GM21515 (cell line): ENCODE data around the gene GPR146.
A peak's percentile ranks its signal among the peaks of the same experiment; 100 is the strongest.

Experiments used
- ATAC-seq: cut with Tn5 transposase; IDR thresholded peaks from one replicate; pipeline ENCODE4 v1.9.1; 2021; ENCODE audit not compliant: unreplicated experiment

The GPR146 gene

DNA sequence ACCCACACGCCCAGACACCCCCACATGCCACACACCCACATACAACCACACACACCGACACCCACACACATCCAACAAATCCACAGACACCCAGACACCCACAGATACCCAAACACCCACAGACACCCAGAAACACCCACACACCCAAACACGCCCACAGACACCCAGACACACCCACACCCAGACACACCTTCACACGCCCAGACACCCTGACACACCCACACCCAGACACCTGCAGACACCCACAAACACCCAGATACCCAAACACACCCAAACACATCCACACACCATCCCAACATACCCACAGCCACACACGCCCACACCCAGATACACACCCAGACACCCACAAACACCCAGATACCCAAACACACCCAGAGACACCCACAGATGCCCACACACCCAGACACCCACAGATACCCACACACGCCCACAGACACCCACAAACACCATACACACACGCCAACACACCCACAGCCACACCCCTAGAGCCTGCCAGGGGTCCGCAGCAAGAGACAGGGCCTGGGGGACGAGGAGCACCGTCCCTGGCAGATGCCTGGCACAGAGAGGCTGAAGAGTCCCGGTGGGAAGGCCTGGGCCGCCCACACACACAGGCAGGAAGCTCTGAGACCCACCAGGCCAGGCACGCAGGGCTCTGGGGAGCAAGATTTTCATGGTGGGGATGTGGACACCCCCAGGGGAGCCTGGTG, 32.9 kb upstream of the GPR146 start:
- ATAC-seq: no peak

DNA sequence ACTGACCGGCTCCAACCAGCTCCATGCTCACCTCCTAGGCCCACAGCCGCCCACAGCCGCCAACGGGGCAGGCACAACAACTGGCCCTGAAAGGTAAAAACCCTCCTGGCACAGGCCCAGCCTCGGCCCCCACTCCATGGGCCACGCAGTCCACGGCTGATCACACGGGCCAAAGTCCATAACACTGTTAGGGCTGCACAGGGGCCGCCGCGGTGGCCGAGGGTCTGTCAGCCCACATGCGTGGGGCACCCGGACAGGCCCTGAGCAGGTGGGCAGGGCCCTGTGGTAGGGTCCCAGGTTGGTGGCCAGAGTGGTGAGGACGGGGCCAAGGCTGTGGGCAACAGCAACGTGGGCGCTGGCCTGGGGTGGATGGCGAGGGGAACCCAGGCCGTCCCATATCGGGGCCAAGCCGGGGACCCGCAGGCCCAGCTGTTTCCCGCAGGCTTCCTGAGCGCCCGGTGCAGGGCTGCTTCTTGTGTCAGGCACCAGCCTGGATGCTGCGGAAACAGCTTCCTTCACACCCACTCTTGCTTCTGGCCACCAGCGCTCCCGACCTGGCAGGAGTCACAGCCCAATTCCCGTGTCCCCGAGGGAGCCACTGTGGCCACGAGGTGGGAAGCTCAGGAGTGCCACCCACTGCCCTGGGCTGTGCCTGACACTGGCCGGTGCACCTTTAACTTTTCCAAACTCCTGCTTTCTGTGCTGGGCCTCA, 32.2 kb upstream of the GPR146 start:
- no peak for ATAC-seq

DNA sequence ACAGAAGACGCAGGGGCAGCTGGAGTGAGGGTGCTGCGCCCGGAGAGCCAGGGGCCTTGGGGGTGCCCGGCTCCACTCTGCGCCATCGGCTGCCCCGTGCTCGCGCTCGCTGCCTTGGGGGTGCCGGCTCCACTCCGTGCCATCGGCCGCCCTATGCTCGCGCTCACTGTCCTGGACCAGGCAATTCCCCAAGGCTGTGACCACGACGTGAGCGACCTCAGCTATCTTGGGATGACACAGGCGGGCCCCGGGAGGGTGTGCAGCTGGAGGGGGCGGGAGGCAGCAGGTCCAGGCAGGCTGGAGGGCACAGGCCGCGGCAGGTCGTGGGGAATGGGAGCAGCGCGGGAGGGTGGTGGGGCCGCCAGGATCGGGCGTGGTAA, 31.6 kb upstream of the GPR146 start:
- ATAC-seq: no peak

DNA sequence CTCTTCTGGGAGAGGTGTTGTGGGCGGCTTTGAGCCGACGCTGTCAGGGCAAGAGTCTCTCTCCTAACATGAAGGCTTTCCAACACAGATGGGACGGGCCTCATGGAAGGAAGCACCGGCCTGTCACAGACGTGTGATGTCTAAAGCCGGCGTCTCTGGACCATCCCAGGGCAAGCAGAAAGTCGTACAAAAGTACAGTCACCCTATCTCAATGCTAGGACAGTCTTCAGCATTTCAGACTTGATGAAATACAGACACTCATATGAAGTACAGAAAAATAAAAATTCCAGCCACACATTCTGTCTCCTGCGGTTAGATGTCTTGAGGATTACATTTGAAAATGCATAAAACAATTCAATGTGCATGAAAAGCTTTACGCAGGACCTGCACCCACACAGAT, 30.8 kb upstream of the GPR146 start:
- no peak for ATAC-seq

DNA sequence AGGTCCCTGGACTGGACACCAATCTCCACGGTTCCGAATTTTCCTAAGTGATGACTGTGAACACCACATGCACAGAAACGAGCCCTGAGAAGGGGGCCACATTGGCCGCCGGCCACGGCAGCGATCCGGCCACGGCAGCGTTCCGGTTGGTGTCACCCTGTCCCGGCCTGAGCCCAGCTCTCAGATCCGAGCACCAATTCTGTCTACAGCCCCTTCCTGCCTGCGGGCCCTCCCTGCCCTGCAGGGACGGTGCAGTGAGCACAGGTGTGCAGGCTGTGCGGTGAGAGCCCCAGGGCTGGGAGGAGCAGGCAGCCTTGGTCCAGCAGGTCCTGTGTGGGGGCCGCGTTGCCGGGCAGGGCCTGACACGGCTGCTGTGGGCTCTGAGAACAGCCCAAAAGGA, 29.7 kb upstream of the GPR146 start:
- no peak for ATAC-seq

DNA sequence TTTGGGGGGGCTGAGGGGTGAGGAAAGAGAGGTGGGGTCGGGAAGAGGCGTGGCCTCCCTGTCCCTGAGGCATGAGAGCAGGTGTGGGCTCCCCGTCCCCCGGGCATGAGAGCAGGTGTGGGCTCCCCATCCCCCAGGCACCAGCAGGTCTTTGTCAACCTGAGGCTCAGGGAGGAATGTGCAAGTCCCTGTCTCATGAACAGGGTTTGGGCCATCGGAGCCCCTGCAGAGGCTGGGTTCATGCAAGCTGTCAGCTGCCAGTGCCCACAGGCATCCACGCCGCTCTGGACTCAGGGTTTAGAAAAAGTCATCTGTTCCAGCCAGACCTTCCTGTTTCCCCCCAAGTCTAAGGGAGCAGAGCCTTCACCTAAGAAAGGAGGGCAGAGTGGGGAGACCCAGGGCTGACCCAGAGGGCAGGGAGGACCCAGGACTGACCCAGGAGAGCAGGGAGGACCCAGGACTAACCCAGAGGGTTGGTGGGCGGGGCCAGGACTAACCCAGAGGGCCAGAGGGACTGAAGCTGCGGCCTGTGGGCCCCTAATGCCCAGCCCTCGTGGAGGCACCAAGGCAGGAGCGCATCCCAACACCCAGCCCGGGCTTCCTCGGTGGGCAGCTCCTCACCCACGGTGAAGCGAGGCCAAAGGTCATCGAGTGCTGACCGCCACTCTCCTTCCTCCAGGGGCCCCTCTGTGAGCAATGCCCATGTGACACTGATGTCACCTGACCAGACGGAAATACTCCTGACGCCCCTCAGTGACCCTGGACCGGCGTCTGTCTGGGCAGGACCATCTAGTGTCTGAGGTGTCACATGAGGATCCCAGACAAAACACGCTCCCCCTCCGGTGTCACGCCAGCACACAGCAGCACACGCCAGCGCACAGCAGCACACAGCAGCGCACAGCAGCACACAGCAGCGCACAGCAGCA, 28.9 kb upstream of the GPR146 start:
- ATAC-seq: no peak

DNA sequence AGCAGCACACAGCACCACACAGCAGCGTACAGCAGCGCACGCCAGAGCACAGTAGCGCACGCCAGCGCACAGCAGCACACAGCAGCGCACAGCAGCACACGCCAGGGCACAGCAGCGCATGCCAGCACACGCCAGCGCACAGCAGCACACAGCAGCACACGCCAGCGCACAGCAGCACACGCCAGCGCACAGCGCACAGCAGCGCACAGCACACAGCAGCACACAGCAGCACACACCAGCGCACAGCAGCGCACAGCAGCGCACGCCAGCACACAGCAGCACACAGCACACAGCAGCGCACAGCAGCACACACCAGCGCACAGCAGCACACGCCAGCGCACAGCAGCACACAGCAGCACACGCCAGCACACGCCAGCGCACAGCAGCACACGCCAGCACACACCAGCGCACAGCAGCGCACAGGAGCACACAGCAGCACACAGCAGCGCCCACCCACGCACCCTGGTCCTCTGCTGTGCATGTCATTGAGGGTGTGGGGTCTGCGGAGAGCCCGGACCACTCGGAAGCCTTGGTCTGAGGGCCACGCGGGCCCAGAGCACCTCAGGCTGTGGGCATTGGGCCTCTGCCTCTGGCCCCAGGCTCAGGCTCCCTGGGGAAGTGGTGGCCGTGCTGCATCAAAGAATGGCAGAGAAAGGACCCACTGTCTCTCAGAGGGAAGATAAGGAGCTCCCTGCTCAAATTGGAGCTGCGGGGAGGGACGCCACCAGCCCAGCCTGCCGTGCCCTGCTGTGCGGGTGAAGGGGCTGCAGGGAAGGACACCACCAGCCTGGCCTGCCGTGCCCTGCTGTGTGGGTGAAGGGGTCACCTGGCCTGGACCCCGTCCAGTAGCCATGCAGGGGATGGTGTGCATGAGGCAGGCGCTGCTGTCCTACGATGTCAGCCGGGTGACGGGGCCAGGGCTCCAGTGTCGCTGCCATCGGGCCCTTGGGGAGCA, 27.5 kb upstream of the GPR146 start:
- ATAC-seq: no peak

DNA sequence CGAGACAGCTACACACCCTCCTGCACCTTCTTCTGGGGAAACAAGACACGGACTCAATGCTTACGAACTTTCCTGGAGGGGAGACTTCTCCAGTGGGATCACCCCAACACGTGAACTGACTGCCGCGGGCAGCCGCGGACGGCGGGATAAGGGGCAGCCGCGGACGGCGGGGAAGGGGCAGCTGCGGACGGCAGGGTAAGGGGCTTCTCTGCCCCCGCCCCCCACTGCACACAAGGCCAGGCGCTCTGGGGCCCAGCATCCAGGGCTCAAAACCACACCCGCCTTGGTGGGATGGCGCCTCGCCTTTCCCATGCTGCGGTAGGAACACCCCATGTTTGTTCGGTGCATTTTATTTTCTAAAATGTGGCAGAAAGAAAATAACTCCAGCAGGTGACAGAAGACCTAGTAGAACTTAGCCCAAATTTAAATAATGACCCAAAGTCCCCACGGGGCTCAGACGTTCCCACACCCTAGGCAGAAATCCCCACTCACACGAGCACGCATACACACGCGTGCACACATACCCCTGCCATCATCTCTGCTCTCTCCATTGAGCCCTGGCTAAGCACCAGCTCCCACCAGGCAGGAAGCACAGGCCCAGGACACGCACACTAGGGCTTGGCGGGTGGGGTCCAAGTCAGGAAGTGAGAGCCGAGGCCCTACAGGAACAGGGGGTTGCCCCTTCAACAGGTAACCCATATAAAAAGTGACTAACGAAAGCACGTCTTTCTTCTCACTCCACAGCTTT, 26.6 kb upstream of the GPR146 start:
- ATAC-seq: no peak

DNA sequence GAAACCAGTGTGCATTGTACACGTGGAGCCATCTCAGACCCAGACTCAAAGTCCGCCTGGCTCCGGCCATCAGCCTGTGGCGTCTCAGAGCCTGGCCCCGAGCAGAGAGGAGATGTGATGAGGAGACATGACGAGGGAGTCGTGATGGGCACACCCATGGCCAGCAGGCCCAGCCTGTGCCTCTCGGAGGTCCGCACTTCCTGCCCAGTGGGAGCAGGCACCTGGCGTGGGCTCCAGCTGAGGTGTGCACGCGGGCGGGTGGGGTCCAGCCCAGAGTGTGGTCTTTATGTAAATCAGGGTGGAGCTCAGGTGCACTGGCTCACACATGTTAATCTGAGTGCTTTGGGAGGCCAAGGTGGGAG, 26.0 kb upstream of the GPR146 start:
- no peak for ATAC-seq

DNA sequence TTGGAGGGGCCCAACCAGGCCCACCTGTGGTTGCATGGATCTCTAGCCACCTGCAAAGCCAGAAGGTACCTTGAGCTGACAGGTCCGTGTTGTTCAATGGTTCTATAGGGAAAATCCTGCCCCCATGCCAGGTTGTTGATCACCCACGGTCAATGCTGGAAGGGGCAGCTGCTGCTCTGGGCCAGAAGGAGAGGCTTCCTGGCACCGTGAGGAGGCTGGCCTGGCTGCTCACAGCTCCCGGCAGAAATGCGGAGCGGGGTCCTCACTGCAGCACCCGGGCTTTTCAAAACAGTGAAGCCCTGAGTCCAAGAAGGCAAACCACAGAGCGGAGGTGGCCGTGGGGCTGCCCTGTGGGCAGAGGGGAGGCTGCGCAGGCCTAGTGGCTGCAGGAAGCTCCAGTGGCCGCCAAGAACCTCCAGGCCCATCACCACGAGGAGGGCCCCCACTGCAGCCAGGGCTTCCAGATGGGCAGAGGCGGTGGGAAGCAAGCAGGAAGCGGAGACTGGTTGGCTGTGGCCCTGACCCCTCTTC, 25.0 kb upstream of the GPR146 start:
- ATAC-seq: no peak

DNA sequence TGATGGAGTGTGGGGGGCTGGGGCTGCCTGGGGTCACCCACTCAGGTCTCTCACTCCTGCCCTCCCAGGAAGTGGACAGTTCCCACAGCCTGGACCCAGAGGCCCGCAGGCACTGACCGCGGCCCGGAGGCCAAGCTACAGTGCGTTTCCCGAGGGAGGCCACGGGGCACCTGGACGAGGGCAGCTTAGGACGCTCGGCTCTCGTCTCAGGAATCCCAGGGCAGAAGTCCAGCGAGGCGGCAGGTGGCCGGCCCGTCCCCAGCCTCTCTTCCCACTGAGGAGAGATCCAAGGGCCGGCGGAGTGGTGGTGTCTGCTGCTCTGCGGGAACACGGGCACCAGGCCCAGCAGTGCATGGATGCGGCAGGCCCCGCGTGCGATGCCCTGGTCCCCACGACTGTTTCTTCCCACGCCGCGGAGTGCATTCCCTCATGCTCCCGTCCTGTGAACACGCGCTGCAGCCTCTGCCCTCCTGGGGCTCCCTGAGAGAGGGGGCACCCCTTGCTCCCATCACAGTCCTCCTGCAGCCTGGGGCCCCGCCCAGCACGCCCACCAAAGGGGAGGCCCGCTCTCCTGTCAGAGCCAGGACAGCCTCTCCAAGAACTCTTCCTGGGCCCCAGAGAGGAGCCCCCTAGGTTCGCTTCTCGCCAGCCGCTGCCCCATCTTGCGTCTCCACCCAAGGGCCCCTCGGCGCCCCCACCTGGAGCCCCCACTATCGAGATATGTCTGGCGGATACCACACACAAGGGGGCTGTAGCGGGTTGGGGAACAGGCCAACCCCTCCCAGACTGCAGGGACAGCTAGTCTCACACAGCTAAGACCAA, 24.3 kb upstream of the GPR146 start:
- ATAC-seq: no peak

DNA sequence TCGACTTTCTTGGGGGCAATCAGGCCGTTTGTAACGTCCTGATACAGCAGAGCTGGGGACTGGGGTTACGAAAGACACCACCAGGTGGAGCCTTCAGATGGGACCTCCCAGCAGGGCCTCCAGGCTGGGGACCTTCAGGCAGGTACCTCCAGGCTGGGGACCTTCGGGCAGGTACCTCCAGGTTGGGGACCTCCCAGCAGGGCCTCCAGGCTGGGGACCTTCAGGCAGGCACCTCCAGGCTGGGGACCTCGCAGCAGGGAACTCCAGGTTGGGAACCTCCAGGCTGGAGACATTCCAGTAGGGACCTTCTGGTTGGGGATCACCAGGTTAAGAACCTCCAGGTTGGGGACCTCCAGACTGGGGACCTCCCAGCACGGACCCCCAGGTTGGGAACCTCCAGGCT, 23.5 kb upstream of the GPR146 start:
- ATAC-seq: no peak

DNA sequence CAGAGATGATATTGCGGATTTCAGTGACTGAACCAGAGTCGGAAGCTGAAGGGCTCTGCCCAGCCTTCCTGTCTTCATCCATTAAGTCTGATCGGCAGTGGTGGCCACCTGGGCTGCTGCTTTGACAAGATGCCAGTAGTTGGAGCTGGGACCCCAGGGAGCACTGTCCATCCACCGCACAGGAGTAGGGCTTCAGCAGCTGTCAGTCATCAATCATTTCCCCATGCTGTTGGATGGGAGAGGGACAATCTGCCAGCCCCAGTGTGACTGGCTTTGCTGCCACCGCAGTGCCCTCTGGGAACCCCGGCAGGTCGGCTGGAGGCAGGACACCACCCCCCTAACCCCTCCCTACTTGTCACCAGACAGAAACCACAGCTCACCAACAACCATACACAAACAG, 23.0 kb upstream of the GPR146 start:
- no peak for ATAC-seq

DNA sequence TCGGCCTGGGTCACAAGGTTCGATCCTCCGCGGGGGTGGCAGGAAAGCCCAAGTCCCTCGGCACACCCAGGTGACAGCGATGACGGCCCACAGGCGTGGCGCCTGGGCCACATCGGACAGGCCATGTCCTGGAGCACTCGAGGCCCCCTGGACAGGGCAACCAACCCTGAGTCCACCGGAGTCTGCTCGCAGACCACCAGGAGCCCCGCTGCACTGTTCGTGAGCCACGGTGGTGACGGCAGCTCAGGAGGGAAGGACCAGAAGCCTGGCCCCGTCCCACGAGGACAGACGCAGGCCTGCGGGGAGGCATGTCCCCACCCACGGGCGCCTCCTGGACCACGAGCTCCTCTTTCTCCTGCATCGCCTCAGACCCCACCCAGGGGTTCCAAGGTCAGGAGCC, 22.4 kb upstream of the GPR146 start:
- ATAC-seq: no peak

DNA sequence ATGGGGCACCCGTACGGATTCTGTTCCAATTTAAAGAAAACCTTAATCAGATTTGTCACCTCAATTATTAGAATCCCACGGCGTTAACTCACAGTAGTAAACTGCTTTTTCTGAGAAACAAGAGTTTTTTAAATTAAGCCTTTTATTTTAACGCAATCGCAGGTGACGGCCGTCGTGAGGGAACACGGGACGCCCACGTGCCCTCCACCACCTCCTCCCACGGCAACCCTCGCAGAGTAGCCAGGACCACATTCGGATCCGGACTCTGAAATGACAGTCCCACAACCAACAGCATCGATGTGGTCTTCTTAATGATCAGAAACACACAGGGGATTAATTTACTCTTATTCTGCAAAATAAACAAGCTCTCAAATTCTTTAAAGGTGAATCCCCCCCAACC, 22.0 kb upstream of the GPR146 start:
- ATAC-seq: no peak

DNA sequence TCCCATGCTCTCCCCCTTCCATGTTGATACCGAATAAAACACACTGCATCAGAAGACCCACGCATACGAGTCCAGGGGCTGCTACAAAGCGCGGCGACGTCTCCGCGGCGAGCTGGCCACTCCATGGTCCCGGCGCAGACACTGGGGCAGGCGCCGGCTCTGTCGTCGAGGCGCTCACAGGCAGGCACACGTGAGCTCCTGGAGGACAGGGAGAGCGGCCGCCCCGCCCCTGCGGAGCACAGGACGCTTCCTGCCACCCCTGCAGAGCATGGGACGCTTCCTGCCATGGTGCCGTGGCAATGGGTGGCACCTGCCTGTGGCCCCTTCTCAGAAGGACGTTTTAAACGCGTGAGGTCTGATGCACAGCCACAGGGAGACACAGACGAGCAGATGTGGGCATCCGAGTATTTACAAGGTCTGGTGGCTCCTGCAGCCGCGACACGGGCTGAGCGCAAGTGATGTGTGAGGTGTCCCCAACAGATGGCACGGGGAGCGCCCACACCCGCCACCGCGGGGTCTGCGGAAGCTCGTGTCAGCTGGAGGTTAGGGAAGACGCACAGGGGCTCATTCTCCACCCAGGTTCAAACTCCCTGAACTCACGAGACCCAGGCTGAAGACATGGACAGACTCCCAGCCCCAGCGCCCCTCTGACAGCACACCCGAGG, 21.4 kb upstream of the GPR146 start:
- no peak for ATAC-seq

DNA sequence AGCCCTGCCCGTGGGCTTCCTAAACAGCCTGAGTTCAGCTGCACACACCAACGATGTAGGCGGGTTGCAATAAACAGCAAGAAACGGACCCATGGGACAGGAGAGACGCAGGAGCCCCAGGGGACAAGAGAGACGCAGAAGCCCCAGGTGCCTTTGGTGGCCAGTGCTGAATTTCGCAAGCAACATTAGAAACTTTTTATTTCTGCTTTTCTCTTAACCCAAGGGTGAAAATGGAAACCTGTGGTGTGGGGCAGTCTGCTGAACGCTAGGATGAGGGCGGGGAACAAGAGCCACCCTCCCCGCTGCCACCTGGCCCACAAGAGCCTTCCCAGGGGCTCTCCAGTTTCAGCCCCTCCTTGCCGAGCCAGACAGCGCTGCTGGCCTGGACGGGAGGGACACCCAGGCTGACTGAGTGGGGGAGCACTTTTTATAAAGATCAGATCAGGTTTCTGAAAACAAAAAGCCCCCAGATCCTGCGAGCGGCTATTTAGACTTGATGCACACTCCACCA, 20.0 kb upstream of the GPR146 start:
- ATAC-seq: peak; percentile 58
